ENCODE data around the gene TMCO1. TPM values are rescaled to one million over a fixed set of nuclear protein-coding genes. Genes with fewer than 3 reads are reported as not detected.

The TMCO1 gene
- total RNA-seq, 1 experiment from 2014 or later, result 70.1 TPM

DNA sequence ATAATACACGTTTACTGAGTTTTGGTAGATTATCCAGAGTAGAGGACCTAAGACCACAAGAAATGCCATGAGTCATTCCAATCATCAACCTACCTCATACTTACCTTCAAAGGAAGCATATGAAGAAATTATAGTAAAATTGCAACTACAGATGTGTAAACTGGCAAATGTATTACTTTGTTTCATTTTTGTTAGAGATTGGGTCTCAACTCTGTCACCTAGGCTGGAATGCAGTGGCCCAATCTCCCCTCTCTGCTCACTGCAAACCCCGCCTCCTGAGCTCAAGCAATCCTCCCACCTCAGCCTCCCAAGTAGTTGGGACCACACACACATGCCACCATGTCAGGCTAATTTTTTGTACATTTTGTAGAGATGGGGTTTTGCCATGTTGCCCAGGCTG lies 5.2 kb downstream of the TMCO1 start:
- H3K4me2 ChIP-seq (ENCODE audit: insufficient read depth, insufficient read length, low read length), result no peak overlapping the region
- H2AK5ac ChIP-seq (ENCODE audit: insufficient read length, low read length), result no peak overlapping the region
- H3K27me3 ChIP-seq (ENCODE audit: insufficient read depth, low read length), result no peaks in the 10 kb centered on the region
- H3K79me1 ChIP-seq (ENCODE audit: insufficient read depth, low read depth, low read length, poor library complexity, severe bottlenecking), result peaks cover 2% of the 10 kb centered on the region
- no peak for DNase-seq
- no peak overlapping the region for H4K5ac ChIP-seq (ENCODE audit: insufficient read length, low read depth, low read length)
- no peak overlapping the region for H4K8ac ChIP-seq (replicated peaks; ENCODE audit: insufficient read length, low read depth, low read length)
- no peaks in the 10 kb centered on the region for H3K4me1 ChIP-seq (ENCODE audit: insufficient read depth, low read length)
- no peak overlapping the region for H2BK120ac ChIP-seq (ENCODE audit: low read depth, low read length, poor library complexity, severe bottlenecking)
- WGBS (ENCODE audit: extremely low coverage, insufficient read length, low lambda C conversion rate), result no CpG with 5 or more reads among the region's 2 CpGs
- Mint-ChIP-seq H3K4me1 (peaks cover 5 to 7% of the 10 kb centered on the region in 2 experiments; a peak in 3 of 4 replicates), H3K36me3 (ENCODE audit: insufficient read depth in 1 of 3, low read depth in 3 of 3) (peaks cover 0 to 36% (median 15%) of the 10 kb centered on the region in 3 experiments; a peak in 5 of 7 replicates), H3K9me3 (no peaks in the 10 kb centered on the region), H3K27me3 (ENCODE audit: low read depth) (no peaks in the 10 kb centered on the region), H3K4me3 (no peak overlapping the region), H3K27ac (no peak overlapping the region)
- H2BK5ac ChIP-seq (ENCODE audit: insufficient read length, low read length), result no peak overlapping the region
- H2AFZ ChIP-seq (ENCODE audit: low read length), result no peak overlapping the region
- H2BK12ac ChIP-seq (ENCODE audit: insufficient read length, low read depth, low read length), result no peak overlapping the region
- no peak overlapping the region for H2BK20ac ChIP-seq (ENCODE audit: low read depth, low read length, poor library complexity, severe bottlenecking)
- no peak overlapping the region for H3K56ac ChIP-seq (ENCODE audit: insufficient read length, low read depth, low read length)
- TF ChIP-seq CTCF (conservative IDR thresholded peaks at IDR 0.05), result no peak
- H3K27ac ChIP-seq (ENCODE audit: insufficient read length, low read depth, low read length), result no peak overlapping the region
- H3K9ac ChIP-seq (ENCODE audit: extremely low read depth, insufficient read length, low read length), result no peak overlapping the region
- H3K4ac ChIP-seq (ENCODE audit: low read depth, low read length), result no peak overlapping the region
- H3K79me2 ChIP-seq (ENCODE audit: insufficient read depth, low read length), result no peaks in the 10 kb centered on the region
- no peak overlapping the region for H3K14ac ChIP-seq (ENCODE audit: insufficient read depth, low read length)
- H3K18ac ChIP-seq (ENCODE audit: insufficient read length, low read depth, low read length), result no peak overlapping the region
- no peaks in the 10 kb centered on the region for H4K20me1 ChIP-seq (ENCODE audit: control insufficient read depth, insufficient read depth, insufficient read length)
- H3T11ph ChIP-seq (ENCODE audit: low read length), result no peak overlapping the region
- H3K23me2 ChIP-seq (ENCODE audit: insufficient read length, low read depth, low read length, poor library complexity, severe bottlenecking), result peaks cover 3% of the 10 kb centered on the region
- no peaks in the 10 kb centered on the region for H3K9me3 ChIP-seq (ENCODE audit: control insufficient read depth, low read depth, low read length)
- no peak overlapping the region for H4K91ac ChIP-seq (ENCODE audit: insufficient read length, low read depth, low read length)
- H3K23ac ChIP-seq (ENCODE audit: insufficient read length, low read depth, low read length), result no peak overlapping the region
- H2BK15ac ChIP-seq (ENCODE audit: low read depth, low read length), result no peak overlapping the region
